Measurements from ENCODE around the gene MCF2L.

GRCh38 chr13:113002913-113003290 is 33.9 kb downstream of the MCF2L start:
- TF ChIP-seq PAX5 (IDR thresholded peaks at IDR 0.05; ENCODE audit: insufficient read depth, low read length, severe bottlenecking) (no peak), POLR2A (IDR thresholded peaks at IDR 0.05; ENCODE audit: low read depth, low read length) (no peak), POLR2AphosphoS5 (IDR thresholded peaks at IDR 0.05; ENCODE audit: low read depth, low read length) (no peak), SPI1 (IDR thresholded peaks at IDR 0.05; ENCODE audit: low read depth, low read length) (no peak), TAF1 (IDR thresholded peaks at IDR 0.05; ENCODE audit: low read depth, low read length) (no peak), POU2F2 (IDR thresholded peaks at IDR 0.05; ENCODE audit: low read depth, low read length) (no peak)

Data from GM12891 (cell line).